ENCODE results near the gene BSN.
A peak's percentile ranks its signal among the peaks of the same experiment; 100 is the strongest.

DNA sequence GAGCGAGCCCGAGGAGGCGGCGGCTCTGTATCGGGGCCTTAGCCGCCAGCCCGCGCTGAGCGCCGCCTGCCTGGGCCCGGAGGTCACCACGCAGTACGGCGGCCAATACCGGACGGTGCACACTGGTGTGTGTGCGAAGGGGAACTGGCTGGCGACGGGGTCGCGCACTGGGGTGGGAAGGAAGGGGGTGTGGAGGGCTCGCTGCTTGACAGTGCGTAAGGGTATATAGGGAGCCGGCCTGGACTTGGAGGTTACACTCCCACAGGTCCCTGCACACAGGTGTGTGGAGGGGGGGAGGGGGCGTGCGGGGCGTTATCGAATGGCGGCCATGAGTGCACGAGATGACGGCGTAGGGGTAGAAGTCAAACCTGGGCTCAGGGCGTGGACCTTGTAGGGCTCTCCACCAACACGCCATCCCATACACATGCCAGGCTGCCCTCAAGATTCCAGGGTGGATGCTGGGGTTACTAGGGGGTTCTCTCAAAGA lies 120.3 kb downstream of the BSN start:
- TF ChIP-seq, protein P1, sequence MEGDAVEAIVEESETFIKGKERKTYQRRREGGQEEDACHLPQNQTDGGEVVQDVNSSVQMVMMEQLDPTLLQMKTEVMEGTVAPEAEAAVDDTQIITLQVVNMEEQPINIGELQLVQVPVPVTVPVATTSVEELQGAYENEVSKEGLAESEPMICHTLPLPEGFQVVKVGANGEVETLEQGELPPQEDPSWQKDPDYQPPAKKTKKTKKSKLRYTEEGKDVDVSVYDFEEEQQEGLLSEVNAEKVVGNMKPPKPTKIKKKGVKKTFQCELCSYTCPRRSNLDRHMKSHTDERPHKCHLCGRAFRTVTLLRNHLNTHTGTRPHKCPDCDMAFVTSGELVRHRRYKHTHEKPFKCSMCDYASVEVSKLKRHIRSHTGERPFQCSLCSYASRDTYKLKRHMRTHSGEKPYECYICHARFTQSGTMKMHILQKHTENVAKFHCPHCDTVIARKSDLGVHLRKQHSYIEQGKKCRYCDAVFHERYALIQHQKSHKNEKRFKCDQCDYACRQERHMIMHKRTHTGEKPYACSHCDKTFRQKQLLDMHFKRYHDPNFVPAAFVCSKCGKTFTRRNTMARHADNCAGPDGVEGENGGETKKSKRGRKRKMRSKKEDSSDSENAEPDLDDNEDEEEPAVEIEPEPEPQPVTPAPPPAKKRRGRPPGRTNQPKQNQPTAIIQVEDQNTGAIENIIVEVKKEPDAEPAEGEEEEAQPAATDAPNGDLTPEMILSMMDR (IDR thresholded peaks at IDR 0.05): peak in 2 of 4 experiments; percentile 21 to 28
- TF ChIP-seq POLR2AphosphoS5 (IDR thresholded peaks at IDR 0.05) (no peak), POLR2A (IDR thresholded peaks at IDR 0.05) (no peak)
